ENCODE data around the gene ACIN1.

Gene ACIN1

GRCh38 chr14:23124337-23124954 is 29.5 kb upstream of the ACIN1 start:
- H3K4me3 ChIP-seq (ENCODE audit: low read depth, low read length), result no peak overlapping the region
- no peak for DNase-seq (ENCODE audit: low read depth)
- TF ChIP-seq CTCF (conservative IDR thresholded peaks at IDR 0.05; ENCODE audit: low read depth, low read length), result no peak

GRCh38 chr14:23123419-23123818 is 28.5 kb upstream of the ACIN1 start:
- no peak for TF ChIP-seq CTCF (conservative IDR thresholded peaks at IDR 0.05; ENCODE audit: low read depth, low read length)
- no peak for DNase-seq (ENCODE audit: low read depth)
- H3K4me3 ChIP-seq (ENCODE audit: low read depth, low read length), result no peak overlapping the region

GRCh38 chr14:23122086-23122485 is 27.1 kb upstream of the ACIN1 start:
- no peak for TF ChIP-seq CTCF (conservative IDR thresholded peaks at IDR 0.05; ENCODE audit: low read depth, low read length)
- no peak overlapping the region for H3K4me3 ChIP-seq (ENCODE audit: low read depth, low read length)
- no peak for DNase-seq (ENCODE audit: low read depth)

- peak; percentile 70 for DNase-seq (ENCODE audit: low read depth)
- TF ChIP-seq CTCF (conservative IDR thresholded peaks at IDR 0.05; ENCODE audit: low read depth, low read length), result no peak
Measured at GRCh38 chr14:23121361-23121771, 26.4 kb upstream of the ACIN1 start.

GRCh38 chr14:23120541-23121251 is 25.8 kb upstream of the ACIN1 start:
- peak; percentile 91 for DNase-seq (ENCODE audit: low read depth)
- H3K4me3 ChIP-seq (ENCODE audit: low read depth, low read length), result no peak overlapping the region
- TF ChIP-seq CTCF (conservative IDR thresholded peaks at IDR 0.05; ENCODE audit: low read depth, low read length), result peak; percentile 100

More at GRCh38 chr14:23121361-23121771, 26.4 kb upstream of the ACIN1 start:
- H3K4me3 ChIP-seq (ENCODE audit: low read depth, low read length), result no peak overlapping the region

- no peak for DNase-seq (ENCODE audit: low read depth)
- TF ChIP-seq CTCF (conservative IDR thresholded peaks at IDR 0.05; ENCODE audit: low read depth, low read length), result no peak
- H3K4me3 ChIP-seq (ENCODE audit: low read depth, low read length), result no peak overlapping the region
Measured at GRCh38 chr14:23119363-23120327, 24.7 kb upstream of the ACIN1 start.

Data from choroid plexus epithelial cell (primary cell).